ENCODE results near the gene SMPD2. TPM values are rescaled to one million over a fixed set of nuclear protein-coding genes. Genes with fewer than 3 reads are reported as not detected.

SMPD2 gene
- polyA plus RNA-seq (ENCODE audit: insufficient read length in 4 of 4): 10 to 100 TPM; 10.1 to 16.0 (median 14.1) TPM

- DNase-seq (ENCODE audit: low read depth in 4 of 4, low spot score in 3 of 4): peak; percentile 84 to 93 (median 91)
Observed at GRCh38 chr6:109440331-109441068, at the start of gene SMPD2, which contains the start of gene PPIL6. Gene SMPD2 (plus strand): TSS chr6:109440724. CDS start chr6:109441122, 398 bp downstream. Gene PPIL6 (minus strand): TSS chr6:109440628. CDS start chr6:109440590, 38 bp downstream.

GRCh38 chr6:109393157-109393885 lies 47.2 kb upstream of the SMPD2 start:
- no peak for DNase-seq (ENCODE audit: low read depth in 4 of 4, low spot score in 3 of 4)

GRCh38 chr6:109393886-109394281 lies 46.6 kb upstream of the SMPD2 start:
- no peak for DNase-seq (ENCODE audit: low read depth in 4 of 4, low spot score in 3 of 4)

- no peak for DNase-seq (ENCODE audit: low read depth in 4 of 4, low spot score in 3 of 4)
Observed at GRCh38 chr6:109396046-109396718, 44.3 kb upstream of the SMPD2 start.

GRCh38 chr6:109397020-109397419 lies 43.5 kb upstream of the SMPD2 start:
- DNase-seq (ENCODE audit: low read depth in 4 of 4, low spot score in 3 of 4): no peak

GRCh38 chr6:109406196-109406595 lies 34.3 kb upstream of the SMPD2 start:
- no peak for DNase-seq (ENCODE audit: low read depth in 4 of 4, low spot score in 3 of 4)

- no peak for DNase-seq (ENCODE audit: low read depth in 4 of 4, low spot score in 3 of 4)
Observed at GRCh38 chr6:109411034-109411433, 29.5 kb upstream of the SMPD2 start.

GRCh38 chr6:109417646-109418045 lies 22.9 kb upstream of the SMPD2 start:
- DNase-seq (ENCODE audit: low read depth in 4 of 4, low spot score in 3 of 4): no peak

GRCh38 chr6:109420751-109421150 lies 19.8 kb upstream of the SMPD2 start:
- peak in 2 of 4 donors; percentile 19 to 33 for DNase-seq (ENCODE audit: low read depth in 4 of 4, low spot score in 3 of 4)

- no peak for DNase-seq (ENCODE audit: low read depth in 4 of 4, low spot score in 3 of 4)
Observed at GRCh38 chr6:109421184-109421583, 19.3 kb upstream of the SMPD2 start.

- no peak for DNase-seq (ENCODE audit: low read depth in 4 of 4, low spot score in 3 of 4)
Observed at GRCh38 chr6:109424946-109425345, 15.6 kb upstream of the SMPD2 start.

GRCh38 chr6:109428889-109429477 lies 11.5 kb upstream of the SMPD2 start:
- peak in 2 of 4 donors; percentile 8 to 19 for DNase-seq (ENCODE audit: low read depth in 4 of 4, low spot score in 3 of 4)

GRCh38 chr6:109429496-109429895 lies 11.0 kb upstream of the SMPD2 start:
- DNase-seq (ENCODE audit: low read depth in 4 of 4, low spot score in 3 of 4): no peak

GRCh38 chr6:109434456-109434855 lies 6.1 kb upstream of the SMPD2 start:
- no peak for DNase-seq (ENCODE audit: low read depth in 4 of 4, low spot score in 3 of 4)

GRCh38 chr6:109436041-109436440 lies 4.5 kb upstream of the SMPD2 start:
- DNase-seq (ENCODE audit: low read depth in 4 of 4, low spot score in 3 of 4): no peak

- DNase-seq (ENCODE audit: low read depth in 4 of 4, low spot score in 3 of 4): no peak
Observed at GRCh38 chr6:109441069-109441816, 719 bp downstream of the SMPD2 start.

- no peak for DNase-seq (ENCODE audit: low read depth in 4 of 4, low spot score in 3 of 4)
Observed at GRCh38 chr6:109442393-109442924, 1.9 kb downstream of the SMPD2 start.

- DNase-seq (ENCODE audit: low read depth in 4 of 4, low spot score in 3 of 4): no peak
Observed at GRCh38 chr6:109443425-109443950, 3.0 kb downstream of the SMPD2 start.

GRCh38 chr6:109445382-109445781 lies 4.9 kb downstream of the SMPD2 start:
- no peak for DNase-seq (ENCODE audit: low read depth in 4 of 4, low spot score in 3 of 4)

GRCh38 chr6:109446072-109446471 lies 5.5 kb downstream of the SMPD2 start:
- DNase-seq (ENCODE audit: low read depth in 4 of 4, low spot score in 3 of 4): no peak
